ENCODE measurements around the gene GIGYF2.
"Not testable (repeated sequence)": the region's sequence is repeated elsewhere in the genome, so short reads cannot be mapped to it uniquely, and the experiment has no call there.

Gene GIGYF2, protein sequence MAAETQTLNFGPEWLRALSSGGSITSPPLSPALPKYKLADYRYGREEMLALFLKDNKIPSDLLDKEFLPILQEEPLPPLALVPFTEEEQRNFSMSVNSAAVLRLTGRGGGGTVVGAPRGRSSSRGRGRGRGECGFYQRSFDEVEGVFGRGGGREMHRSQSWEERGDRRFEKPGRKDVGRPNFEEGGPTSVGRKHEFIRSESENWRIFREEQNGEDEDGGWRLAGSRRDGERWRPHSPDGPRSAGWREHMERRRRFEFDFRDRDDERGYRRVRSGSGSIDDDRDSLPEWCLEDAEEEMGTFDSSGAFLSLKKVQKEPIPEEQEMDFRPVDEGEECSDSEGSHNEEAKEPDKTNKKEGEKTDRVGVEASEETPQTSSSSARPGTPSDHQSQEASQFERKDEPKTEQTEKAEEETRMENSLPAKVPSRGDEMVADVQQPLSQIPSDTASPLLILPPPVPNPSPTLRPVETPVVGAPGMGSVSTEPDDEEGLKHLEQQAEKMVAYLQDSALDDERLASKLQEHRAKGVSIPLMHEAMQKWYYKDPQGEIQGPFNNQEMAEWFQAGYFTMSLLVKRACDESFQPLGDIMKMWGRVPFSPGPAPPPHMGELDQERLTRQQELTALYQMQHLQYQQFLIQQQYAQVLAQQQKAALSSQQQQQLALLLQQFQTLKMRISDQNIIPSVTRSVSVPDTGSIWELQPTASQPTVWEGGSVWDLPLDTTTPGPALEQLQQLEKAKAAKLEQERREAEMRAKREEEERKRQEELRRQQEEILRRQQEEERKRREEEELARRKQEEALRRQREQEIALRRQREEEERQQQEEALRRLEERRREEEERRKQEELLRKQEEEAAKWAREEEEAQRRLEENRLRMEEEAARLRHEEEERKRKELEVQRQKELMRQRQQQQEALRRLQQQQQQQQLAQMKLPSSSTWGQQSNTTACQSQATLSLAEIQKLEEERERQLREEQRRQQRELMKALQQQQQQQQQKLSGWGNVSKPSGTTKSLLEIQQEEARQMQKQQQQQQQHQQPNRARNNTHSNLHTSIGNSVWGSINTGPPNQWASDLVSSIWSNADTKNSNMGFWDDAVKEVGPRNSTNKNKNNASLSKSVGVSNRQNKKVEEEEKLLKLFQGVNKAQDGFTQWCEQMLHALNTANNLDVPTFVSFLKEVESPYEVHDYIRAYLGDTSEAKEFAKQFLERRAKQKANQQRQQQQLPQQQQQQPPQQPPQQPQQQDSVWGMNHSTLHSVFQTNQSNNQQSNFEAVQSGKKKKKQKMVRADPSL (N-terminal part only)

DNA sequence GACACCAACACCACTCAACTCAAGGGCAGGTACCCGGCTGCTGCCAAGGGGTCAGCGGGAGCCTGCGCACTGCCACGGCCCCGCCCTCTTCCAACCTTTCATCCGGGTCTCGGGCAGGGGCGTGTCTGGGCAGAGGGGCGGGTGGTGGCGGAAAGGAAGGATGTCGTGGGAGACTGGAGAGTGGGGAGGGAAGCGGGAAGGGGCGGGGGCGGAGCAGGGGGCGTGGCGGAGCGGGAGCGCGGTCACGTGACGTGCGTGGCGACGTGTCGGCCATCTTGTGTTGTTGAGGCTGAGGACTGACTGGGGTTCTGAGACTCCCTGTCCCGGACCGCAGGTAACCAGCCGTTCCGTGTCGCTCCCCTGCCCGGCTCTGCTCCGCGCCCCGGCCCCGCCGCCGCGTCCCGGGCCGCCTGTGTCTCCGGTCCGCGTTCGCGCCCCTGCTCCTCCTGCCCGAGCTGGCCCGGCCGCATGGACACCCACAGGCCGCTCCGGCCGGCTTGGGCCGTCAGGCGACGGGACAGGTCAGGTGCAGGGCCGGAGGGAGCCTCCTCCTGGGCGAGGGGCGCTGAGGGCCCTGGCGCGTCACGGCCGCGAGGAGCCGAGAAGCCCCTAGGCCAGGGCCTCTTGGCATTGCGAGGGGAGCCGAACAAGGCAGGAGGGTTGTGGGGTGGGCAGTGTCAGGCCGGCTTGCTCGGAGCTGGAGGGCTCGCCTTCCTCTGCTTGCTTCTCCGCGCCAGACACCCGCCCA is at the start of gene GIGYF2:
Gene GIGYF2, plus strand, starts transcription at position 273 of the 748 bp plus-strand sequence. CDS start 37,867 bp downstream, outside the sequence.
- peak; percentile 91 to 92 for DNase-seq

DNA sequence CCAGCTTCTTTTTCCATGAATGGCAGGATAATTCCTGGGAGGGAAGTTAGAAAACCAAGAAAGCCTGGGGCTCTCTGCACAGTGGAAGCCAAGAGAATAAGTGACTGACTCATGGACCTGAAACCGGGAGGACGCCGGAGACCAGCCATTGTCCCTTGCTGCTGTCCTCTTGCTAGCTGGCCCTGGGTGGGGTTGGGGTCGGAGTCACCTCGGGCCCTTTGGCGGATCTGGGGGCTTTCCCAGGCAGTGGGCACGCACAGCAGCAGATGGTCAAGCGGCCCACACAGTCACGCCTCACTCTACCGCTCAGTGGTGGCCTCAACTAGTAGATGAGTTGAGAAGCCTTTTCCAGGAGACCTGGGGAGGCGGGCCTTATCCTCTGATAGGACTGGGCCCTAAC is 48.1 kb upstream of the GIGYF2 start:
- DNase-seq = no peak

DNA sequence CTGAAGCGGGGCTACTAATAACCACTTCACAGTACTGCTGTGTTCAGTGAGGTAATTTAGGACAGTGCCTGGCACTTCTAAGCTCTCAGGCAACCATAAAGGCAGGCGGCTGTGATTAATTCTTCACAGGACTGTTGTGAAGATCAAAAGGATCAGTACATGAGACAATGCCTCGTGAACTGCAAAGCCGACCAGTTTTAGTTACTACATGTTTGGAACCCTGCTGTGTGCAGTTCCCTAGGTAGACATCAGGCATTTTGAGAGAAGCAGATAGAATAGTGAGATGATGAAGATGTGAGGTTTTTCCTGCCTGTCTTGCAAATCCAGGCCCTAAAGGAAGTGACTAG is 44.7 kb upstream of the GIGYF2 start:
- no peak for DNase-seq

DNA sequence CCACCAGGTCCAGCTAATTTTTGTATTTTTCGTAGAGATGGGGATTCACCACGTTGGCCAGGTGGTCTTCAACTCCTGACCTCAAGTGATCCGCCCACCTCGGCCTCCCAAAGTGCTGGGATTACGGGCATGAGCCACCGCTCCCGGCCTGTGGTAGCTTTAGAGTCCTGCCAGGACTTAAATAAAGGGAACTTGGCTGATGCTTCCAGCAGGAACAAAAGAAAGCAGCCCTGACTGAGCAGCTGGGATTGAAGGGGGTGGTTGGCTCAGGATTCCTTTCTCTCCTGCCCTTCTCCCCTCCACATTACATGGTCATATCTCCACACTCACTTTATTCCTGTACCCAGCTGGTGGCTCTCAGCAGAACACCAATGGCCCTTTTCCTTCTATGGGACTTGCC is 43.7 kb upstream of the GIGYF2 start:
- DNase-seq = no peak

DNA sequence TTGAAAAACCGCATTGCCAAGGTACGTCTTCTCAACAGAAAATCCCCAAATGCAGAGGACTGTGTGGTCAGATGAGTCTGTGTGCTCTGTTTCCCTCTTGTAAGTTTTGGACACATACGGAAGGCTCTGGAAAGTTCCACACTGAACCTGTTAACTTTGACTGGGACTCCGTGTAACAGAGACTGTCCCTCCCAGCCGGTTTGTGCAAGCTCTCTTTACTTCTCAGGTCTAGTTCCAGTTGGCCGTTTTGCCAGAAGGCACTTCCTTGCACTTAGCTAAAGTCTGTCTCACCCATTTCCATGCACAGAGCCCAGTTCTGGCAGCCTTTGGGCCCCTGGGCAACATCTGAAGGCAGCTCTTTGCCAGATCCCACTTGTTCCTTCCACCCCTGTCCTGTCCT is 41.7 kb upstream of the GIGYF2 start:
- DNase-seq = no peak

DNA sequence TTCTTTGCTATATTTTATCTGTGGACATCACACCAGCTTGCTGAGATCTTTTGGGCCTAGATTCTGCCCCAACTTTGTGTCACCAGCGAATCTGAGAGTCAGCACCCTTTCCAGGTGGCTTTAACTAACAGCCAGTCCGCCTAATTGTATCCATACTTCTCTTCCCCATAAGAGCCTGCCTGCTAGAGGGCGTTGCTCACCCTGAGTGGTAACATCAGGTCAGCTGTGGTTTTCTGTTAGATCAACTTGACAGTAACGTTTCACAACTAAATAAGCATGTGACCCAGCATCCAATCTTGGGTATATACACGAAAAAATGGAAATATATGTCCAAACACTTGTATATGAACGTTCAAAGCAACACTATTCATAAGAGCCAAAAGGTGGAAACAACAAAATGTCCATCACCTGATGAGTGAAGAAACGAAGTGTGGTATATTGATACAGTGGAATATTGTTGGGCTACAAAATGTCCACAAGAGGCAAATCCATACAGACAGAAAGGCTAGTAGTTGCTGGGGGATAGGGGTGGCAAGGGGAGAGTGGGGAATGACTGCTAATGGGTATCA is 38.8 kb upstream of the GIGYF2 start:
- no peak for DNase-seq

DNA sequence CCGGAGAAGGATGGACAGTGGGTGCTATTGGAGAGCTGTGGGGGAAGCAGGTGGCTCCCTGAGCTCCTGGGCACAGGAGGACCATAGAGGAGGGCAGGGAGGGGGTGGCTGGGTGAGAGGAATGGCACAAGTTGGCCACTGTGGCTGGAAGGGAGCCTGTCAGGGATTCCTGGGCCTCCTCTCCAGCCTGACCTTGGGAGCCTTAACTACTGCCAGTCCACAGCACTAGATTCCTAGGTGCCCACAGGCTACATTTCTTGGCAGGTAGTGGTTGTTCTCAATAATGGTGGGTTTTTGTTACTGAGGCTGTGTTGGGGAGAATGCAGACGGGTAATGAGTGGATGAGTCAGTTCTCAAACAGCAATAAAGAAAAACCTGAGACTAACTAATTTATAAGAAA is 37.8 kb upstream of the GIGYF2 start:
- no peak for DNase-seq

DNA sequence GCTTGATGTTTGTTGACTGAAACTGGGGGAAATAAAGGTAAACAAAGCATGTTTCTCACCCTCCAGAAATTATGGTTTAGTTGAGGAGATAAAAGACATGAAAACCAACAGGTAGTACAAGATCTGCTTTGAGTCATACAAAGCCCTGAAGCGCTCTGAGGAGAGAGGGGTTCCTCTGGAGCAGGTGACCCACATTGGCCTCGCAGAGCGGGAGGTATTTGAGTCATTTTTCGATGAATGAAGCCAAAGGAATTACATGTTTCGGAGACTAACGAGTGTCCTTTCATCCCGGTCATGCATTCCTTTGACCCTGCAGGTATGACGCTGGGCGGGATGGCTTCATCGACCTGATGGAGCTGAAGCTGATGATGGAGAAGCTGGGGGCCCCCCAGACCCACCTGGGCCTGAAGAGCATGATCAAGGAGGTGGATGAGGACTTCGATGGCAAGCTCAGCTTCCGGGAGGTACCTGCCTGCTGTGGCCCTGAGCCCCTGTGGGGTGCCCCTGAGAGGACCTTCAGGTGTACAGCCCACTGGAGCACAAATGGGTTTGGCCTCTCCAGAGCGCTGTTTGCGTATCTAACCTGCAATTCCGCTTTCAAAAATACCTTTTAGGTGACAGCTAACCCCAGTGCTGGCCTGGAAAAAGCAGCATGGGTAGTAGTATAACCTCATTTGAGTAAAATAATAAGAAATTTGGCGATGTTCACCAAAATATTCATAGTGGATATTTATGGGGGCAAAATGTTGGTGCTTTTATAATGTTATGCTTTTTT is 34.5 kb upstream of the GIGYF2 start:
- no peak for DNase-seq

DNA sequence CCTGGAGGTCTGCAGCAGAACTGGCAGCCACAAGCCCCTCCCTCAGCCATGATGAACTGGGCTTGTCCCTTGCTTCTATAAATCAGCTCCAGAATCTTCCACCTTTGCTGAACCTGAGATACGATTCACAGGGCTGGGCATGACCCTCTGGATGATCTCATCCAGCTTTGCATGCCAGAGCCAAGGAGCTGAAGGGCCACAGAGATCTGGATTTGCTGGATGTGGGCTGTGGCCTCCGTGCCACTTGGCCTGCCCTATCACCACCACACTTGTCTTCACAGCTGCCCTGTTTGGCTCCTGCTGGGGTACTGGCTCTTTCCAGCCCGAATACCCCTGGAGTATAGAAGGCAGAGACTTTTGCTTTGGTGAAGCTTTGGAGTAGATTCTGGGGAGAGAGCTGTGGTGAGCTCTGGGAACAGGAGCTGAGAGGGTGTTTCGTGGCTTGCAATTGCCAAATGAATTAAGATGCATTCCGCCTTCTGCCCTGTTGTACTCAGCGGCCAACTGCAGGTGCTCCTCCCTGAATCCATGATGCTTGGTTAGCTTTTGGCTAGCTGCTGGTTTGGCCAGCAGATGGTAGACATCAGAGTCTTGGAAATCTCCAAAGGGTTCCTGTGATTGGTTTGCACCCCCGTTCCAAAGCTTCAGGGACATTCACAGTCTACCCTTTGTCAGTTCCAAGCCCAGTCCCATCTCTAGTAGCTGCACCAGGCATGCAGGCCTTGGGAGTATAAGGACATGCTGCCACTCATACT is 30.9 kb upstream of the GIGYF2 start:
- DNase-seq = no peak

DNA sequence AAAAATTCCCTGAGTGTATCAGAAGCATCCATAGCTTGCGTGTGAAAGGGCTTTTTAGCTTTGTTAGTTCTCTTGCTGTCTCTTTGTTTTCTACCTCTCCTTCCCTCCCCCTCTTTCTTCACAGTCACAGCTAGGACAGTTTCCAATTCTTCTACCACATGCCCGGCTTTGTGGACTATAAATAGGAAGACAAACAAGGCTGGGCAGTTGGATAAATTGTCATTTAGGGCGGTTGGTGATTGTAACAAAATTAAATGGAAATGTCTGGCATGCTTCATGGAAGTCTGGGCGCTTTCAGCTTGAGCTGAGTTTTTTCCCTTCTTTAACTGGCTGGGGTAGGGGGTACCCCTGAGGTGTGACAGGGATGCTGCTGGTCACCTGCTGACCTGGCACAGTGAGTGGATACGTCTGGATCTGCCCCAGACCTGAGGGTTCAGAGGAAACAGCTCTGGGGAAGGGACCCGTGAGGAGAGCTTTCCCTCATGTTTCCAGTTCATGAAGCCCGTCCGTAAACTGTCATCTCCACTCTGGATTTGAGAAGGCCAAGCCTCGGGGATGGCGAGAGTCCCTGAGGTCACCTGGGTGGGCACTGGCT is 29.0 kb upstream of the GIGYF2 start:
- DNase-seq = no peak

DNA sequence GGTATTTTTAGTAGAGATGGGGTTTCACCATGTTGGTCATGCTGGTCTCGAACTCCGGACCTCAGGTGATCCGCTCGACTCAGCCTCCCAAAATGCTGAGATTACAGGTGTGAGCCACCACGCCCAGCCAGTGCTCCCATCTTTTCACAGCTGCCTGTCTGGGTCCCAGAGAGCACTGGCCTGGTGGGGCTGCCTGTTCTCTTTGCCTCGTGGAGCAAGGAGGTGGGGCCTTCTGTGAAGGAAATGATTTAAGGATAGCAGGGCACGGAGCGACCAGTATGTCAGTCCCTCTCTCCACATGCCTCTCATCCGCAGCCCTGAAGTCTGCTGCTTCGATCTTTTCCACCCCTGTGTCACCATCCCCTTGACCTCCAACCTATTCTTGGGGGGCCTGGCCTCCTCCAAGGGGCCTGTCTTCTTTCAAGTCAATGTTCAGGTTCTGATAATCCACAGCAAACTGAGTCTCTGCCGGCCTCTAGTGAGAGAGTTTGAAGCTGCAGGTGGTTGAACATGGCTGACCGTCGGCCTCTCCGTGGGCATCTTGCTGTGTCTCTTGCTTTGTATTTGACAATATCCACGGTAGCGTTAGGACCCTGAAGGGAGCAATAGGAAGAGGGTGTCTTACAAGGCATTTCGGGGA is 28.2 kb upstream of the GIGYF2 start:
- no peak for DNase-seq

DNA sequence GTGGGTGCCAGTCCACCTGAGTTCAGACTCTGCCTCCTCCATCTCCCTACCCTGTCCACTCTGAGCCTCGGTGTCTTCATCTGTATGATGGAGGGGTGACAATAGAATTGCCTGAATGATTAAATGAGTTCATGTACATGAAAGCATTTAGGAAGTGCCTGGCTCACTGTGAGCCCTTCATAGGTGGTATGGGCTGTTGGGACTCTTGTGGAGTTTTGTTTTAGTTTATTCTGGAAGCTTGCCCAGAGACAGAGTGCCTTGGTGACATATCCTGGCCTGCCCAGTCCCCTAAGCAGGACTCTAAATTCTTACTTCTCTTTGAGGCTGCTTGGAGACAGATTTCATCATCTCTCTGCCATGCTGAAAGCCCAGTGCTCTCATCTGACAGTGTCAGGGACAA is 24.5 kb upstream of the GIGYF2 start:
- no peak for DNase-seq

DNA sequence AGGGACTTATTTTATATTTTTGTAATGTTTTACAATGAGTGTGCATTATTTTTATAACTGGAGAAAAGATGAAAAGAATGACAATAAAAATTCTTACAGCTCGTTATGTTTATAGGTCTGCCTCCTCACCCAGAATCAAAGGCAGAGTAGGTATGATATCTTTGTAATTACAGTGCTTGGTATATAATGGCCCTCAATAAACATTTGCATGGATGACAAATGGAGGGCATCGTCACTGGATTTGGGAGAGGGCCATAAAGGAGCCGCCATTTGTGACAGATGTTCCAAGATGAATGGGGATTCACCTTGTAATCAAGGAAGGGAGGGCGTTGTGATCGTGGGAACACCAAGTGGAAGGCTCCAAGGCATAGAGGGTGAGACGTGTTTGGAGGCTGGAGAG is 22.6 kb upstream of the GIGYF2 start:
- no peak for DNase-seq

DNA sequence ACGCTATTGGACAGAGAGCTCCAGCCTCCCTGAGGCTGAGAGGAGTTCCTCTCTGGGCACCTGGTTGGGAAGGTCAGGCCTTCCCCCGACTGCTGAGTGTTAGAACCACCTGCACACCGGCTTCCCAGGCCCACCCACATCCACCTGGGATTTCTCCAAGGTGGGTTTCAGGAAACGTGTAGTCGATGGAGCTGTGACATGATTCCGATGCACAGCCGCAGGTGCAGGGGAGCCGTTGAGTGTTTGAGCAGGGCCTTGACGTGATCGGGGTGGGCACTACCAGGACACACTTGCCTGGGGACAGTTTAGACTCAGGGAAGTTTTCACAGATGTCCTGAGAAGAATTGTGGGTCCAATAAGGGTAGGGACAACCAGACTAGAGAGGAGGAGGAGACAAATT is 21.8 kb upstream of the GIGYF2 start:
- DNase-seq = no peak

DNA sequence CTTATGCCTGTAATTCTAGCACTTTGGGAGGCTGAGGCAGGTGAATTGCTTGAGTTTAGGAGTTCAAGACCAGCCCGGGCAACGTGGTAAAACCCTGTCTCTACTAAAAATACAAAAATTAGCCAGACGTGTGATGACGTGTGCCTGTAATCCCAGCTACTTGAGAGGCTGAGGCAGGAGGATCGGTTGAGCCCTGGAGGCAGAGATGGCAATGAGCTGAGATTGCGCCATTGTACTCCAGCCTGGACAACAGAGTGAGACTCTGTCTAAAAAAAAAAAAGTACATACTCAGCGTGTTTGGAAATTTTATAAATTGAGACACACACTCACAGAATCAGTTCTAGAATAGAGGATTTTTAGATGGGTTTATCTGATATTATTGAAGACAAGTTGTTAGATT is 17.1 kb upstream of the GIGYF2 start:
- no peak for DNase-seq

DNA sequence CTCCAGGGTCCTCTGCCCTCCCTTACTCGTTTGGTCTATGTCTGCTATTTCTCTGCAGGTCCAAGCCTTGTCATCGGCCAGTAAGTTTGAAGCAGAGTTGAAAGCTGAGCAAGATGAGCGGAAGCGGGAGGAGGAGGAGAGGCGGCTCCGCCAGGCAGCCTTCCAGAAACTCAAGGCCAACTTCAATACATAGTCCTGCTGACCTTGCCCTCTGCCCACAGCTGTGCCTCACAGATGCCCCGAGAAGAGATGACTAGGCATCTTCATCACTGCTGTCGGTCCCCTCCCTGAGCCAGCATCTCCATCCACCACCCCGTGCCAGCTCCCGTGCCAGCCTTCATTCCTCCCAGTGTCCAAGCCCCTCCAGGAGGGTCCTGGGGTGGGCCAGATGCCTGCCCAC is 15.6 kb upstream of the GIGYF2 start:
- DNase-seq = no peak

DNA sequence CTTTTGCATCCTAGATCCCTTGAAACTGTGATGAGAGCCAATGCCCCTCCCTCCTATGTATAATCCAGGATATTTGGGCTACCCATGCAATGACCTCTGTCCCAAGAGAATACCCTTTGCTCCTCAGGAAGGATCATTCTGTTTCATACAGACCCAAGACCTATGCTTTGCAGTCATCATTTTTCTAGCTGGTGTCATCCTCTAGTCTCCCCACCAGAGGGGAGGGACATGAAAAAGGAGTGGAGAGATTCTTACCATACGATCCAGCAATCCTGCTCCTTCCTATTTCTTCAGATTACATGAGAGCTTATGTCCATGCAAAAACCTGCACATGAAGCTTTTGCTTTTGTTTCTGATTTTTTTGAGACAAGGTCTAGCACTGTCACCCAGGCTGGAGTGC is 13.8 kb upstream of the GIGYF2 start:
- DNase-seq = no peak

DNA sequence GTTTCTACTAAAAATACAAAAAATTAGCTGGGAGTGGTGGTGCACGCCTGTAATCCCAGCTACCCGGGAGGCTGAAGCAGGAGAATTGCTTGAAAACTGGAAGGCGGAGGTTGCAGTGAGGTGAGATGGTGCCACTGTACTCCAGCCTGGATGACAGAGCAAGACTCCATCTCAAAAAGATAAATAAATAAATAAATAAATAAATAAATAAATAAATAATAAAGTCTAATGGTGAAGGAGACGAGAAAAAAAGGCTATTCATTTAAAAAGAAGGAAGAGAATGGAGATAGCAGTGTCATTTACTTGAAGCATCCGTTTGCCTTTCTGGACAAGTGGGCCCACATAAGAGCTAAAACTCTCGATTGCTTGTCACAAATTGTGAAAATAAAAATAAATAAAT is 11.7 kb upstream of the GIGYF2 start:
- DNase-seq = not testable (repeated sequence)

DNA sequence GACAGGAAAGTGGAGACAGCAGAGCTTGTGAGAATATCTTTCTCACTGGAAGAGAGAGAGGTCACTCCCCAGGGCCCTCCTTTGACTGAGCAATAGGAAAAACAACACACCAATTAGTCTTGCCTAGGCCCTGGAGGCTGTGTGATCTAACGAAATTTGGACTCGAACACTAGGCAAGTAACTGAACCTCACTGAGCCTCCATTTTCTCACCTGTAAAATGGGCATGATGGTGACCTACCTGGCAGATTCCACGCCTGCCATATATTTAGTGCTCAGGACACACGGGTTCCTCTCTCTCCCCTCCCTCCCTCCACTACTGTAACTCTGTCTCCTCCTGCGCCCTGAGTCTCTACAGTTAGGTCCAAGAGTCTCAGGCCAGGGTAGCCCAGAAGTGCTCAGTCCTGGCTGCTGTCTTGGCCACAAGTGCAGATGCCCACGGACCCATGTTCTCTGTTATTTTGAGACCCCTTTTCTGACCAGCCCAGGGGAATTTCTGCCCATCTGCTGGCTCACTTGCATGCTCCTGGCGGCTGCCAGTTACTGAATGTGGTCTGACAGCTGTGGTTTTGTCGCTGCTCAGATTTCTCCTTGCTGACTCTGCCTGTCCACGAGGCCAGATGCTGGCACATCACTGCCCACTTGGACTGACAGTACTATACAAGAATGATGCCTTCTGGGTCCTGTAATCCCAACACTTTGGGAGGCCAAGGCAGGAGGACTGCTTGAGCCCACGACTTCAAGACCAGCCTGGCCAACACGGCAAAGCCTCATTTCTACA is 9.6 kb upstream of the GIGYF2 start:
- no peak for DNase-seq

Data from NCI-H1930 (cell line).